Endometrial microvascular endothelial cells (primary cell): ENCODE data around the gene ARID5B. TPM values are rescaled to one million over a fixed set of nuclear protein-coding genes. Genes with fewer than 3 reads are reported as not detected.

ENCODE experiments used
- in situ Hi-C: cut with HindIII; loops from 2 replicates; pipeline ENCODE4 v1.10.0; 2017; ENCODE audit warnings: low sequenced_read_pairs, low pct_unique_long_range_greater_than_20kb; ENCODE audit errors: inconsistent ontology term
- total RNA-seq: library from RNA; depleted of rRNA; stranded (reverse); fragments of >200 nt; gene quantifications from one replicate; pipeline ENCODE4 v1.2.3, GENCODE V29; 2015; ENCODE audit errors: inconsistent ontology term

The ARID5B gene
- total RNA-seq, 1 donor from 2014 or later = 3.4 TPM

DNA sequence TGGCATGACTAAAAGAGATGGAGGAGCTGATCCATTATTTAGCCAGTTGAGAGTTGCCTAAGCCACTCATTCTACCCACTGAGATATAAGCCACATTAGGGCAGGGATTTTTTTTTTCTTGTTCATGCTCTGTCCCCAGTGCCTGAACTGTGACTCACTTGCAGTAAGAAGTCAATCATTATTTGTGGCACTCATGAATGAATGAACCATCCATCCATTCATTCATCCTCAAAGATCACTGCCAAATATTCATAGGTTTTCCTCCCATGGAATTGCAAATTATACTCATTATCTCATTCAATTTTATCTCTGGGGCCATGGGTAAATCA, 22.8 kb upstream of the ARID5B start:
- in situ Hi-C loops = no loop called here

DNA sequence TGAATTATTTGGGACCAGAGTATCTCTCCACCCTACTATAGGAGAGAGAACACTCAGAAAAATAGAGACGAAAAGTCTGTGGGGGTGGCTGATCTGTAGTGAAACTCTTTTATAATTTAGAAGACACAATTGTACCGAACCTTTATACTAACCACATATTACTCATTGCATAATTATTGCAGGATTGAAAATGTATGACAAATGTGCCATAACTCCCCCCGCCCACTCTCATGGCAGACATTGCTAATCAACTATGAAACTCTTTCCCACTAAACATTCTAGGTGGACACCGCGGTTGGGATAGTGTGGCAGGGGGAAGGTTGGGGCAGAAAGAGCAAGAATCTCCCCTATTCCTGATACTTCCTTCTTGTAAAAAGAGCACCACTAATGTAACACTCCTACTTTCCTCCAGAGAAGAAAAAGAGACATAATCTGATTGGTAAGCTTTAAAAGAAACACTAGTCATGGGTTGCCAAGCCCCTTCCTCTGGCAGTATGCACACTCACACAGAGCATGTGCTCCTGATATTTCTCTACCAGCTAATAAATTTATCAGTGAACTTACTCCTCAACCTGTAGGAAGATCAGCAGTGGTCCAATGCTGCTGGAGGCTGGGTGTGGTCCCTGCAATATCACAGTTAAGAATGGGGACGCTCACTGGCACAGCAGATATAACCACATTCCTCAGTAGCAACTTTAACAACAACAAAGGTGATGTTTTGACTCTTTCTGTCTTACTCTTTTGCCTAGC, 18.7 kb upstream of the ARID5B start:
- in situ Hi-C loops = no loop called here

DNA sequence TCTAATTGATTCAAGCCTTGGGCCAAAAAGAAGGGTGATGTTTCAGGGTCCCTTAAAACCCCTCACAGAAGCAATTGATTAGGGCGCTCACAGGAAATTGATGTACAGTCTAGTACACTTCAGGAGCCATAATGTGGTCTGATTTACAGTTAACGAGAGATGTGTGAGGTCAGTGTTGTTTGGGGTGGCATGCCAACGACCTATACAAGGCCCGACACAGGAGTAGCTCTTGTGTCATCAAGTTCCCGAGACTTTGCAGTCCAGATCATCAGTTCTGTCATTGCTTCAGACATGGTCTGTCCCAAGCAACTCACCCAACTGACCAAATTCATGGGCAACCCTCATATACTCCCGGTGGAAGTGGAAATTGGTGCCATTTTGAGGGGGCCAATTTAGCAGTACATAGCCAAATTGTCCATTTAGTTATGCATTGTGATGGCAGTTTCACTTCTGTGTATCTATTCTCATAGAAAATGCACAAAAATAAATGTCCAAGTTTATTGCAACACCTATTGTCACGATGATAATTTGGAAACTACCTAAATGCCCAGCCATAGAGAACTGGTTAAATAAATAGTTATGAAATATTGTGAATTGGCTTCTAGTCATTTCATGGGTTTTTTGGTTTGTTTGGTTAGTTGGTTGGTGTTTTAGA, 18.0 kb upstream of the ARID5B start:
- in situ Hi-C loops = no loop called here

DNA sequence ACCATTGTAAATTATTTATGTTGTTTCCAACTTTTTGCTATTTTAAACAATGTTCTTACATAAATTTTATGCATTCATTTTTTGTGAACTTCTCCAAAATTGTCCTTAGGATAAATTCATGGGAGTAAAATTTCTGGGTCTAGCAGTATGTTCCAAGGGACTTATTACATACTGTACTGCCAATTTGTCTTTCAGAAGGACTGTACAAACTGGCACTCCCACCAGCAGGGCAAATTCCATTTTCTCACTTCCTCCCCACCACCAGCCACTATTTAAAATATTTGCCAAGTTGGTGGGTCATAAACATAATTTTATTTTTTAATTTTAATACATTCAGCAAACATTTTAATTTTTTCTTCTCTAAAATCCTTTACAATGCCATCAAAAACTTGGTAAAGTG, 13.7 kb upstream of the ARID5B start:
- in situ Hi-C loops = no loop called here

DNA sequence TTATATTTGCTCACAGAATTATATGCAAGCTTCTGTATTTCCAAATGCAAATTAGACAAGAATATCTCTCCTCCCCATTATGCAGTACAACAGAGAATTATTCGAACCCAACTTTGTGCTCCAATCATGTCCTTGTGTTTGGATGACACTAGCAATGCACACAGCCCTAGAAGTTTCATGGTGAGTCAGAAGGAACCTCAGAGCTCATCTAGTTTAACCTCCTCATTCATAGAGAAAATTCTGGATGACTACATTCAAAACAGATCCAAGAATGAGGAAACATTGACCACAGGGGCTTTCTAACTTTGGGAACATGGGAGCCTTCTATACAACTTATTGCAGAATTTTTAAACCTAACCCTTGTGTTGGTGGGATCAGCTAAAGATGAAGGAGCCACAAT, 12.8 kb upstream of the ARID5B start:
- in situ Hi-C loops = no loop called here

DNA sequence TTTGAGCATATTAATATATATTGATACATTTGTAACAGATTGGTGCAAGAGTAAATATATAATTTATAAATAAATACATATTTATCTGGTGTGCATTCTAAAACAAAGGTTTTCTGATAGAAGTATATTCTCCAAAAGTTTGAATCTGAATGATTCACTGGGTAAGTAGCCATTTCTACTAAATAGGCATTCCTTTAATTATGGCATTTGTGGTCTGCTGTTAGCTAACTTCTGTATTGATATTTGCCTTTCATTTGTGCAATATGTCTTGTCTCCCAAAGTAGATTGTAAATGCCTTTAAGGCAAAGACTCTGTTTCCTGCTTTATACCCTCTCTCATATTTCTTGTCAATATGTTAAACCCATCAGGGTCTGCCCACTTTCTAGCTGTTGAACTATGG, 11.1 kb upstream of the ARID5B start:
- in situ Hi-C loops = no loop called here

DNA sequence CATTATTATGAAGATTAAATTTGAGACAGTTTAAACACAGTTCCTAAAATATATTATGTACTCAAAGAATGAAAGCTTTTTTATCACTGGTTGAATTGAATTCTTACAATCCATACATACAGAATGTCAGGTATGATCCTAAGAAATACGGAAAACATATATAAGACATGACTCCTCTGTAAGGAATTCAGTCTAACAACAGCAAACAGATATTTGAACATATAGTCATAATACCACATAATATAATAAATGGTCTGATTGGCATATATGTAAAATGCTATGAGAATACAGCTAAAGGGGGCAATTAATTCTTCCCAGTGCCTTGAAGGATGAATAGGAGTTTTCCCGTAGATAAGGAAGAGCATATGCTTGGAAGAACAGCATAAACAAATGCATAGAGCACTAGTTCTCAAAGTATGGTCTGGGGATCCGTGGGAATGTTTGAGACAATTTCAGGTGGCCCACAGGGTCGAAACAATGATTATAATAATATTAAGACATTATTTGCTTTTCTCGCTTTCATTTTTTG, 10.6 kb upstream of the ARID5B start:
- in situ Hi-C loops = no loop called here

DNA sequence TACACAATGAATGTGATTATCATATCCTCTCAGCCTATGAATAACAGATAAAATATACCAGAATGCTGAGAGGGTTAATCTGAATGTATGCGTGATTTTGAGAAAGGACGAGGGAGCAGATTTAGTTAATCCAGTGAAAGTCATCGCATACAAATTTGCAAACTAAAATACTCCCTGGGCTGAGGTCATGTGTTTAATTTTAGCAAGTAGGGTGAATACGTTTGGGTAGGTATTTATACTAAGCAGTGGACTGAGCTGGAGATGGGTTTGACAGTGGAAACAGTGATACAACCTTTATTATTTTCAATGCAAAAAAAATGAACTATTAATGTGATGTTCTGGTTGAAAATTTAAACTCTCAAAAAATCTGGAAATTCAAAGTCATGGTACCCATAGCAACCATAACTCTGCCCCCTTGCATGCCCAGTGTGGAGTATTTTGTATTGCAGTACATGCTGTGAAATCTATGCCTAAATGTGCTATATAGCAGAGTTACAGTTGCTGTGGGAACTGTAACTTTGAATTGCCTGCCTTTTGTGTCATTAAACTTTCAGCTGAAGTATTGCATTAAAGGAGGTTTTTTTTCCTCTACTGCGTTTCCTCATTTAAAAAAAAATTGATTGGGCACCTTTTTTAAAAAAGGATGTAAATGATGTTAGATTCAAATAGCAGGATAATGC, 9.5 kb upstream of the ARID5B start:
- in situ Hi-C loops = no loop called here

DNA sequence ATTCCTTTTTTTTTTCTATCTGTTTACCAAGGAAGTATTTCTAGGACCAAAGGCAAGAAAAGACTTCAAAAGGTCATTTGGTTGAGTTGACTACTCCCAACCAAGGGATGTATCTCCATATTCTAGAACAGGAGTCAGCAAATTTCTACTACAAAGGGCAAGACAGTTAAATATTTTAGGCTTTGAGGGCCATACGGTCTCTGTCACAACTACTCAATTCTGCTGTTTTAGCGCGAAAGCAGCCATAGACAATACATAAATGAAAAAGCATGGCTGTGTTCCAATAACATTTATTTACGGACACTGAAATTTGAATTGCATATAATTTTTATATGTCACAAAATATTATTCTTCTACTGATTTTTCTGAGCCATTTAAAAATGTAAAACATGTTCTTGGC, 8.5 kb upstream of the ARID5B start:
- in situ Hi-C loops = no loop called here

DNA sequence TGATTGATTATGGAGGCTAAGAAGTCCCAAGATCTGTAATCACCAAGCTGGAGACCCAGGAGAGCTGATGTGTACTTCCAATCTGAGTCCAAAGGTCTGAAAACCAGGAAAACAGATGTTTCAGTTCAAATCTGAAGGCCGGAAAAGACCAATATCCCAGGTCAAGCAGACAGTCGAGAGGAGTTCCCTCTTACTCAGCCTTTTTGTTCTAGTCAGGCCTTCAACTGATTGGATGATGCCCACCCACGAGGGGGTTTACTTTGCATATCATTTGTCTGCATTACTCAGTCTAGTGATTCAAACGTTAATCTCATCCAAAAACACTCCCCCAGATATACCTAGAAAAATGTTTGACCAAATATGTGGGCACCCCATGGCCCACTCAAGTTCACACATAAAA, 7.4 kb upstream of the ARID5B start:
- in situ Hi-C loops = no loop called here

DNA sequence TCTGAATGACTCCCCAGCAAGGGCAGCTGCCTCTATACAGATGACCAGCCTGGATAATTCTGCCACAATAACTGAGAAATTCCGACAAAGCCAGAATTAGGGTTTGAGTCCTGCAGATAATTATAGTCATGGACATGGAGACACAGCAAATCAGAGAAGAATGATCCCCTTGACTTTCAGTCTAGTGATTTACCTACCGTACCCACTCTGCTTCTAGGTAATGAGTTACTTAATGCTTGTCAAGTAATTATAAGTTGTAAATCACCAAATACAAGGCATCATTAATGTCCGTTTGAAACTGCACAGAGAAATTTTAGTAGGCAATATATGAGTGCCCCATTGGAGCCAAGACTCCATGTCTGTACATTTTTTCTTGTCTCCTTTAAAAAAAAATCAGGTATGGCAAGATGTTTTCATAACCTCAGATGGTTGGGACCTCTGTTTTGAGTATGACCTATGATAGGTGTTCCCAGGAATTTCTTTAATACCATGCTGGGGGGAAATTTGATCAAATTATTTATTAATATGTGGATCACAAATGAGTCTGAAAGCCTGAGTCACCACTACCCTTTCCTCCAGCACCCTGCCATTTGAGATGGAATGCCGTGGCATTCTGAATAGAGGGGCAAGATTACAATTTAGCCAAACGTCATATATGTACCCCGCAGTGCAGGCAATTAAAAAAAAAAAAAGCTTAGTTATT, 5.5 kb upstream of the ARID5B start:
- in situ Hi-C loops = no loop called here

DNA sequence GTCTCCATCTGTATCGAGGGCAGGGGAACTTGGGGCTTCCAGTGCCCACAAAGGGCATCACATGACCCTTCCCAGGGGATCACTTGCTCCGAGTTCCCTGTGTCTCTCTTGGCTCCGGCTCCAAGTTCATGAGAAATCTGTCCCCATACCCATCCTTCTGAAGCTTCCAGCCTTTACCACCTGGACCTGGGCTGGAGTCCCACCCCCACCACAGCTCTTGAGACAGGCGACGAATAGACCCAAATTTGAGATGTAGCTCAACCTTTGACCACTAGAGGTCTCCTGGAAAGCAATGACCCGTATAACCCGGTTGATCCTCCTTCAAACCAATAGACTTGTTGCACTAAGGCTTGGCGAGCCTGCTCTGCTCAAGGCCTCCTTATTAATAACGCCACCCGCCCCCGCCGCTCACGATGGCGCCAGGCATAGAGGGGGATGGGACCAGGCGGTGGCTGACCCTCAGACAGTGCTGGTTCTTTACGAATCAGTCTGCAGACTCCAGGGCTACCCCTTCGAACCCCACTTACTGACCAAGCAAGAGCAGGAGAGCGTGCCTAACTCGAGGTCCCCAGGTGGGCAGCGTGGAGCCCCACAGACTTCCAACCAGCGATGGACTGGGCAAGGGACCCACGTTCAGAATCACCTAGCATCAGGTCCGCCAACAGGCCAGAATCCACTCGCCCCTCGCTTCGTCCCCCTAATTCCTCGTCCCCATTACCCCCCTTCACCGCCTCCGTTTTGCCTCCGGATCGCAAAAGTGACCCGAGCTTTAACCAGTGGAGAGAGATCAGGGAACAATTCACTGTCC, 4.4 kb upstream of the ARID5B start:
- in situ Hi-C loops = no loop called here

DNA sequence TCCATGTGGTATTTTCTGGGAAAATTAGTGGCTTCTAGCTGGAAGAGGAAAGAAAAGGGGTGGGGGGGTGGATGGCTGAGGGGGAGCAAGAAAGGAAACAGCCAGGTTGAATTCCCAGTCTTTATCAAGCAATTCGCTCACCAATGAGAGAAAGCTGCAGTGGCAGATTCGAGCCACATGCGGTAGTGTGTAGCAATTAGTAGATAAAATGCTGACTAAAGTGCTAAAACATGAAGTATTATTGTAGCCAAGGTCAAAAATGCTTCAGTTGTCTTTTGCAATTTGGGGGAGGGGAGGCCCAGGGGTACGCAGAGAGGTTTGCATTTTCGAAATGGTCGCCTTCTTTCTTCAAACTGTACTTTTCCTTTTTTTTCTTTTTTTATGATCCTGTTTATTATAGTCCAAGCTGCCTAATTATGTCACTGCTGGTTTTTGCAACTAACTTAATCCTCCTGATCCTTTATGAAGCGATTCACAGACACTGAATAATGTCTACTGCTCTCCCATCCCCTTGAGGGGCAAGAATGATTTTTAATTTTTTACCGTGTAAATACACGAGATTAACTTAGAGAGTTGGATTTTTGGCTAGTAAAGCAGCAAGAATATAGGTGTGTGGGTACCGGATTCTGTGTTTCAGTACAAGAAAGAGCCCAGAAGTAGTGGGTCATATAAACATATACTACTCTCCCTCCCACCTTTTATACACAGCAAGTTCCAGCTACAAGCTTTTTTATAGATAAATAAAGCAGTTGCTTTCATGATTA, 3.6 kb upstream of the ARID5B start:
- in situ Hi-C loops = no loop called here

DNA sequence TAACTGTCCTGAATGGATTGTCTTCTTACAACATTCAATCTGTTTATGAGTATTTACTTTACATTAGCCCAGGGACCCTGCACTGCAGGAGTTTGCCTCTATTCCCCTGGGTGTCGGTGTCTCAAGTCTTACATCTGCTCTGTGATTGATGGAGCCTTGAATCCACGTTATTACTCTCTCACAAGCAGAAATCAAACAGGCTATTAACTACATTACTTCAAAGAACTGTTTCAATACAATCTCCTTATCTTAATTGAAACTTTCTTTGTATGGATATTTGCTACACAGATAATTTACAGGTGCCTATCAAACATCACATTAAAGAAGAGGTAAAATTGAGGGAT, 3.1 kb upstream of the ARID5B start:
- in situ Hi-C loops = no loop called here

DNA sequence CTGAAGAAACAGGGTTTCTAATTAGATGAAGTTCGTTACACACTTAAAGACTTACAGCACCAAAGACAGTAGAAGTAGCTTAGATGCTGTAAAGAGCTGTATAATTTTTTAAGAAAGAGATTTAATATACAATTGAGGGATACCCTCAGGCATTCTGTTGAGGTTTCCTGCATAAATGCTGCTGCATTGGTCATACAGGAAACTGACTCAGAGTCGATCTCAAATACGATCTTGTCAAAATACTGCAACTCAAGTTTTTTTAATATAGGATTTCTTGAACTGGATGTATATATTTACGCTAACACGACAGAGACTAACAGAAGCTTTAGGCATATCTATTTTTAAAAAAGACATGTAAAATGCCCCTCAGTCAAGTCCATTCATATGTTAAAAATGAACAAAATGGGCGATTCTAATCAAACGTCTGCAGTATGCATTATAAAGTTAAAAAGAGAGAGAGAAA, 2.4 kb upstream of the ARID5B start:
- in situ Hi-C loops = no loop called here

DNA sequence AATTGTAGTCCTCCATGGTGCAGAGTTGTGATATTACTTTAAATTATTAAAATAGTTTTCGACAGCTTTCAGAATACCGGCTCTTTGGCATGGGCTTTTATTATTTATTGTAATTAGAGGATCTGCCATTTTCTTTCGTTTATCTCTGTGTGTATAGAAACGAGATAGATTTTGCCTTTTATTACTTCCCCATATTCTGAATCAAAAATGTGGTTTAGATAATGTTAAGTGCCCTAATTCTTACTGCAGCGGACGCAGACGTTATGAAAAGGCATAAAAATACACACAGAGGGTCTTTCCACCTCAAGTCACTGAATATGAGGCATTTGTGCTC, 1.9 kb upstream of the ARID5B start:
- in situ Hi-C loops = no loop called here

DNA sequence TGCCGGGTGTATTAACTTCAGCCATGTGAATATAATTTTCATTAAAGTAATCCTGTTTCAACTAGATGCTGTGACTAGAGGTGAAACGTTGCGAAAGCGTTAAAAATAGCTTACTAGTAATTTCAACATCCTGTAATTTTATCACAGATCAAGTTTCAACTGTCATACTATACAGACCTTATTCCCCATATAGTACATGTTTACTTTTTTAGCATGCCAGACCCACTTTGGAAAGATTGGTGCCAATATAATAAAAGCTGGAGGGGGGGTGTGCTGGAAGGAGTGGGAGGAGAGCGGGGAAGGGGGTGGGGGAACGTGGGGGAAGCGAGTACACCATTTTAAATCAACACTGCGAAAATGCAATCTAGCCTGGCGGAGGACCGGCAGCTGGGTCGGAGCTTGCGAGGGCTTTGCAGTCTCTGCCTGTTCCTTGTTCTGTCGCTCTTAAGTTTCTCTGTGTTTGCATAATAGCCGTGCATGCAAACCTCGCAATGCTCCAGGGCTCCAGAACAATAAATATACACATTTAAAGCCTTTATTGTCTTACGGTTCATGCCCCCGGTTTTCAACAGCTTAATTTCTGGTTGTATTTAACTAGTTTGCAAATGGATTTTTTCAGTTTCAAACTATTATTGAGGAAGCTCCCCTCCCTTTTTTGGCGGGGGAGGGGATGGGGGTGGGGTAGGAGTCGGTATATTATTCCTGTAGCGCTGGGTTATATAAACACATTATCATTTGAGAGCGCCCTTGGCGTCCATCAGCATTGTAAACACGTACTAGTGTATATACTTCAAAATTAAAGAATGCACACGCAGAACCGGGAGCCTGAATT, 1.3 kb upstream of the ARID5B start:
- in situ Hi-C loops = loop anchor here (25.0 kb wide), 1 partner anchor 938 kb away; no protein-coding TSS in a partner anchor
